Activated T-cell treated with anti-CD3 and anti-CD28 coated beads for 1 hour (primary cell): ENCODE data around the gene RPRM.
"Not testable (repeated sequence)": the region's sequence is repeated elsewhere in the genome, so short reads cannot be mapped to it uniquely, and the experiment has no call there.

ENCODE experiments used
- DNase-seq: peaks from one replicate; pipeline ENCODE4 v3.0.0-alpha.2; 2020; ENCODE audit warnings: low read depth

Gene RPRM

DNA sequence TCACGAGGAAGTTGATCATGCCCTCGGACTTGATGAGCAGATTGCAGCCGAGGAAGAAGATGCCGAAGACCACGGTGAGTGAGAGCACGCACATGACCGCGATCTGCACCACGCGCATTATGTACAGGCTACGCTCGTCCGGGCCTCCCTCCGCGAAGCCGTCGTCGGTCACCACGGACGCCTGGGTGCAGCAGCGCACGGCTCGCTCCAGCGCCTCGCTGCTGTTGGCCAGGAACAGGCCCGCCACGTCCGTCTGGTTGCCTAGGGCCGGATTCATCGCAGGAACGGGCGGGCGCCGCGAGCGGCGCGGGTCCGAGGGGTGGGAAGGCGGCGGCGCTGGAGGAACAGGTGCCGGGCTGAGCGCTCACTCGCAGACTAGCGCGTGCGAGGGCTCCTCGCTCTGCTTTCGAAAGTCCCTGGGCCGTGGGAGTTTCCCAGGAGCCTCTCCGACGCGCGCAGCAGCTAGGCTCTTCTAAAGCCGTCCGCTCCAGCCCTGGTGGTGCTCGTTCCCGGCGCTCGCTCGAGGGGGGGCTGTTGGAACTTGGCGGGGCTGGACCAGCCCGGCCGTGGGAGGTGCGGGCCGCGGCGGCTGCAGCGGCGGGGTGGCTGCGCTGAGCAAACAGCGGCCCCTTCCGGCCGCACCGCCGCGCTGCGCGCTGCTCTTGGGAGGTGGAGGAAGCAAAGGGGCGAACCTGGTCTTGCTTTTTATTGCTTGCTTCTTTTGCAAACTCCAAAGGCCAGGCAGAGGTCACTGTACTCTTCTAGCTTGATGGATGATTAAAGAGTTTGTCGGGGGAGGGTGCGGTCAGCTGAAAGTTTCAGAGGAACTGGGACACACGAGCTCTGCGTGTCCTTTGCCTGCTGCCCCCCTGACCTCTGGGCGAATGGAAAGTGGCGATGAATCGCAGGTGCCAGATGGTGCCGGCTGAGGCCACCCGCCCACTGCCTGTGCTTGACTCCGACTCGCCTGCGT lies at the start of gene RPRM:
Gene RPRM, minus strand, starts transcription at position 474 of the 973 bp plus-strand sequence. Its CDS starts 197 bp downstream, at position 277.
- DNase-seq = peak; percentile 35

DNA sequence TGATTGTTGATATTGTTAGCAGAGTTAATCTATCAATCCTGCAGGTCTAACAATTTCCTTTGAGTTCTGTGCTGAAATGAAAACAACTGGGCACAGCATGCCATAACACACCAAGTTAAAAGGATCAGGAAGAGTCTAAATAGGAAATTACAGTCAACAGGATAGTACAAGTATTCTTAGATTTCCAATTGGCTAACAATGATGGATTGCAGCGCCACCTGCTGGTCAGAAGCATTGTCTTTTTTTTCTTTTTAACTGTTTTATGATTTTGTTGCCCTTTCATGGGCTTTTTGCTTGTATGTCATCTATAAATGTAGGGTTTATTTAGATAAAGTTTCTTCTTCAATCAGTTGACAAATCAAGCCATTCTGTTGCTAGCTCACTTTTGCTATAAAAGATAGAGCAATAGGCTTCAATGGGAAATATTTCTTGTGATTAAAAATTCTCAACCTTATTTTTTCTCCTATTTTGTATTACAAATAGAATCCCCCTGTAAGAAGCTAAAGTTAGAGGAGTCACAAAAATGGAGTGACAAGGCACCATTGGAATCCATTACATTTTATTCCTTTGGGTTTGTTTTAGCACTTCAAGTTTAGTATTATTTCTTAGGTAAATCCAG lies 40.8 kb upstream of the RPRM start:
- peak; percentile 44 for DNase-seq

GRCh38 chr2:153512331-153512730 lies 33.8 kb upstream of the RPRM start:
- no peak for DNase-seq

DNA sequence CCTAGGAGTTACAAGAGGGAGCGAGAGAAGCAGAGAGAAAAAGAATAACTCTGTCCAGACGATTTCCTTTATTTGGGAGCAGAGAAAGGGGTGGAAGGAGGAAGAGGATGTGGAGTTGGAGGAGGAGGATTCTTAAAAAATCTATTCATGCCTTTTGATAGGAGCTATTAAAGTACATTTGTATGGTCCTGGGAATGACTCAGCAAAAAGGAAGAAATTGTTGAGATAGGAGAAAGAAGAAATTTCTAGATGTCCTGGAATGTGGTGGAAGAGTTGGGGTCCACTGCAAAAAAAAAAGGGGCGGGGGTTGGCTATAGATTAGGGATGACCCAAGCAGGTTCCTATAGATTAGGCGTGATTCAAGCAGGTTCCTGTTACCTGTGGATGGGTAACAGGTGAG lies 32.4 kb upstream of the RPRM start:
- no peak for DNase-seq

DNA sequence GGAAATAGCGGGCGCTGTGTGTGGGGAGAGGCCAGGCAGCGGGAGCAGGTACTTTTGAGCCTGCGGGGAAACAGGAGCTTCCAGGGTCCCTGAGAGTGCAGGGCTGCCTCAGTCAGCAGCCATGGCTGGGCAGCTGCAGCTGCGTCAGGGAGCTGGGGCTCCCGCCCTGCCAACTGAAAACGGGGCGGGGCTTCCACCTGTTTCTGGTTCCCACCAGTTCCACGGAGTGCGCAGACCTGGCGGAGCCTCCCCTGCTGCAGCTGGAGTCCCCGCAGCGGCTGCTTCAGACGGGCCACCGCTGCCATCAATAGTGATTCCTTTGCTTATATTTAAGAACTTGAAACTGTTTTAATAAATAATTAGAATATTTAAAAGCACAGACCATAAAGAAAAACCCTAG lies 30.6 kb upstream of the RPRM start:
- no peak for DNase-seq

- not testable (repeated sequence) for DNase-seq
Measured at GRCh38 chr2:153506499-153506898, 27.9 kb upstream of the RPRM start.

GRCh38 chr2:153499439-153499838 lies 20.9 kb upstream of the RPRM start:
- no peak for DNase-seq

DNA sequence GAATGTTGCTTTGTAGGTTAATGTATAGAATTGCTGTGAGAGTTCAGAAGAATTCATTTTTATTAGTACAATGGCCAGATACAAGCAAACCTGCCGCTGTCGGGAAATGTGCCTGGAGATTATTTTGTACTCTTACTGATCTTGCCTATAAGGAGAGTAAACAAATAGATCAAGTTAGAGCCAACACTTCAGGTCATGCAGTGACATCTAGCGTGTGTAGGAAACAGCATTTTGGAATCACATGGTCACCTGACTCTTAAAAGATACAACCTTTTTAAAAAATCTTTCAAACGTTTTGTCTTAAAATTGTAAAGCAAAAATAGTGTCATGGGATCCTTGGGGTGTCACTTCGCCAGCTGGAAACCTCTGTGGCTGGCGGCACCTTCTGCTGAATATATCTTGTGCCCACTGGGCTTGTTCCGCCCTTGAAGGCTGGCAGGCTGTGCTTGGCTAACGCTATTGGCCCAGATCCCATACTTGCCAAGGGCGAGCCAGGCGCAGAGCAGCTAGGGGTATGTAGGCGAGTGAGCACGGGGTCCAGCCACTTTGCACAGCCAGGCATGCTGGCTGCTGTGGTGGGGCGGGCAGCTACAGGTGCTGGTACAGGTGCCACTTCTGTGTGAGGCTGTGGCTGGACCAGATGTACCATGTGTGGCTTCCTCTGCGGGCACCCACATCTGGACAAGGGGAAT lies 19.5 kb upstream of the RPRM start:
- no peak for DNase-seq

GRCh38 chr2:153495725-153496124 lies 17.2 kb upstream of the RPRM start:
- no peak for DNase-seq

DNA sequence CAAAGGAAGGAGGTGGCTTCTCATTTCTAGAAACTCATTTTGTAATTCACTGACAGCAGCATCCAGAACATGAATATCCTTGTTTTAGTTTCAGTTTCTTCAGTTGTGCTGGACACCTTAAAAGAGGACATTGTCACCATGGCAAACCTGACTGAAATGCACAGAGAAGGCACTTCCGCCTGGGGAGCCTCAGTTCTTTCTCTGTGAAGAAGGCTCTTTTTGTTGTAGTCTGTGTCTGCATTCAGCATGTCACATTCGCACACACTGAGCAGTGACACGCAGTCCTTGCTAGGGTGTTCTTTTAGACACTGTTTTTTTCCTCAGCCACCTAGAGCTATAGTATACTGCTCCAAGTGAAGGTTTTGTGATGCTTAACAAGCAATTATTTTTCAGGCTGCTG lies 9.5 kb upstream of the RPRM start:
- no peak for DNase-seq

- DNase-seq = no peak
Measured at GRCh38 chr2:153487448-153487847, 8.9 kb upstream of the RPRM start.

- no peak for DNase-seq
Measured at GRCh38 chr2:153479573-153479972, 1.0 kb upstream of the RPRM start.

GRCh38 chr2:153477636-153478288 lies 800 bp downstream of the RPRM start:
- DNase-seq = no peak

DNA sequence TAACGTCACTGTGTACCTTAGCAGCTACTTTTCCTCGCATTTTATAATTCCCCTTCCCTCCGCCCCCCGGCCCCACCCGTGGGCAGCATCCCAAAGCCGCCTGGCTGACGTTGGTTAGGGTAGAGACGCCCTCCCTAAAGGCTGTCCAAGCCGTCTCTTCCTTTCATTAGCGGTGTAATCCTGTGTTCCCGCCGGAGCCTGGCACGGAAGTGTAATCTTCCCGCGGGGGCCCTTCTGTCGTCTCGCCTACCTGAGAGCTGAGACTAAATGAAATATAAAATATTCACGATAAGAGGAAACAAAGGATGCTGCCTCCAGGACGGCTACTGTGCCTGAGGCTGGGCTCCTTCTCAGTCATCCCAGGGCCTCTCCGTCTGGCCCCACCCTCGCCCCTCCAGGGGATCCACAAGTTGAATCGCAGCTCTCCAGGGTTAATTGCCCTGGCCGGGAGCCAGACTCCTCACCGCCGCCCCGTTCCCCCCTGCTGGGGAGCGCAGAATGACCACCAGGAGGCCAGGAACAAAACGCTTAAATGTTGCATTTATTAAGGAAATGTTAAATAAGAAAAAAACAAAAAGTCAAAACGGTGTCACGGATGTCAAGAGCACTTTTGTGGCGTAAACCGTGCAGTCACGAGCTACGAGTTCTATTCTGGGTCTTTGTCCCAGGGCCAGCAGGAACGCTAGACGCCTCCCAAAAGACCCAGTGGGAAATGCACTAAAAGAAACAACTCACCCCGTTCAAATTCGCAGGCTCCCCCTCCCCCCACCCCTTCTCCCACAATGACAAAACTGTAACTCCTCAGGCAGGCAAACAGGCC lies 1.5 kb downstream of the RPRM start:
- DNase-seq = no peak

DNA sequence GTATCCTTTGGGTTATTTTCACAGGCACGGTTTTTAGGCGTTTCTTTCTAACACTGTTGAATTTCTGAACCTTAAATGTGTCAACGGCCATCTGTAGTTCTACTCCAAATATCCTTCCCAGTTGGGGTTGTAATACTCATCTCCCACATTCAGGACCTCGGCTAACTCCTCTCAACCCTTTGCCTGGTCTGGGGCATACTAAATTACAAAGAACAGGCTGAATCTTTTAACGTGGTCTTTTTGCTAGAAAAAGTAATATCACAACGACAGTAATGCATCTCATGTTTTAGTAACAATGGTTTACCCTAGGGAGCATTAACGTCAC lies 2.1 kb downstream of the RPRM start:
- no peak for DNase-seq

DNA sequence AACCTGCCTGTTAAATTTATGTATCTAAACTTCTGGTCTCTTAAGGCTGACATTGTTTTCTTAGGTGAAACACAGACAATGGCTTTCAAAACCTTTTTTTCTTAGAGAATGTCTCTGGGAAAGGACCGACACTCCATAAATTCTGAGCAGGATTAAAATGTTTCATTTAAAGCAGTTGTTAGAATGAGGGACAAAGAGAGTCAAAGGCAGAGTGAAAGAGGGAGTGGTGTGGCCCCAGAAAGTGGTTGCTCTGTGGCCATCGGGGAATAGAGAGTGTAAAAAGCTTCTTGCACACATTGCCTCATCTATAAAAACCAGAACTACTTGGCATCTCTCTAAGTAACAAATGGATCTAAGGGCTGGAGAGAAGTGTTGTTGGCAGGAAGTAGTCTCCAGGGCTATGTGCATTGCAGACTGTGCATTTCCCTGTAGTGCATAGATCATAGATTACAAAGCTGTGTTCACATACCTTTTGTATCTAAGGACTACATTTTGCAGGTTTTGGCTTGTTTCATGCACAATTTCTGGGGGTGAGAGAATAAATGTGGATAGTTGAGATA lies 3.6 kb downstream of the RPRM start:
- DNase-seq = no peak

DNA sequence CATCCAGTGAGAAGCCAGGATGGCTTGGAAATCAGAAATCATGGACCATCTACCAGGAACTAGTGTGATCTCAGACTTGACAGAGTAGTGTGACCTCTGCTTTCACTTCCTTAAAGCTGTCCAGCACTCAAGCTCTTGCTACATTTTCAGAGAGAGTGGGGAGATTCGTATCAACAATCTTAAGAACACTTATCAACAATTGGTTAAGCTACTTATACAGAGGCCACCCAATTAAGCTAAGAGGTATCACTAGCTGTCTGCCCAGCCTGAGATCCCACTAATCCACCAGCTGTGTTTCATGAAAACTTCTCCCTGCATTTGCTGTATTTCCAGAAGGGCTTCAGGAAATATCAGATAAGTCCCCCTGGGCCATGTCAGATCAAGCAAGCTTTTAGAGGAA lies 4.2 kb downstream of the RPRM start:
- no peak for DNase-seq

DNA sequence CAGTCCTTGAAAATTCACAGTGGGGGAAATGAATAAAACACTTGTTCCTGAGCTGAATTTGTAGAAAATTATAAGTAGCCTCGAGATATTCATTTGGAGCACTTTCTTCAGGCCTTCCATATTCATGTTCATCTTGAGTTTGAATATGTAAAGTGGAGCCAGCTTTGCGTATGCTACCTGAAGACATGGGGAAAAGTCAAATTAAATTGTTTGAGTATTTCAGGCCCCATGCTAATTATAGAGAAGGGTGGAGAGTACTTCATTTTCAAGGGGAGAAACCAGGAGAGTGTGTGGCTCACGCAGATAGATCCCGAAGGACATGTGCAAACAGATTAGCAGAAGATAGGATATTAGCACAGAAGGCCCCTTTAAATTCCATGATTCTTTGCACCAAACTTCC lies 7.7 kb downstream of the RPRM start:
- DNase-seq = no peak

GRCh38 chr2:153464395-153464794 lies 14.2 kb downstream of the RPRM start:
- DNase-seq = no peak

GRCh38 chr2:153462338-153462859 lies 16.2 kb downstream of the RPRM start:
- DNase-seq = no peak

DNA sequence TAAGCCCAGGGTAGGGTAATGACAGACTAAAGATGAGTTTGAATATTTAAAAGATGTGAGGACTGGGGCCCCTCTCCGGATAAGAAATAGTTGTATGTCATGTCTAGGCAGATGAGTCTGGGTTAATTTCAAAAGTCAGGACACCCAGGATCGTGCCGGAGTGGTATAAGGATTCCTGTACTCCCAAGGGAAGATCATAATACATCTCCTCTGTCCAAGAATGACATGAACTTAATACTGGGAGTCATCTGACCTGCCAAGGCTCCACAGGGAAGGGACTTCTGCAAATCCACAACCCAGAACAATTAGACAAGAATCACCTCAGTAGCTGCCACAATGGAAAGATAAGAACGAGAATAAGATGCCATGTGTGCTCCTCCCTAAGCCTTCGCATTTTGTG lies 17.1 kb downstream of the RPRM start:
- no peak for DNase-seq
